Smooth muscle cell (in vitro differentiated cells): ENCODE measurements around the gene CPAMD8. TPM values are rescaled to one million over a fixed set of nuclear protein-coding genes. Genes with fewer than 3 reads are reported as not detected.

Source experiments
- DNase-seq: peaks from one replicate; lab custom pipeline; 2025; ENCODE audit not compliant: unreplicated experiment; lab: John Stamatoyannopoulos, UW
- H2AFZ ChIP-seq: fragments of 200-600 bp; sonication (generic); 2 replicates; pipeline ENCODE4 v1.6.0; 2016; ENCODE audit warnings: antibody characterized with exemption, low read depth, mild to moderate bottlenecking
- H3F3A ChIP-seq: fragments of 200-600 bp; sonication (generic); 2 replicates; pipeline ENCODE4 v1.6.0; 2017; ENCODE audit warnings: antibody characterized with exemption, low read depth
- H3K27ac ChIP-seq: fragments of 200-600 bp; sonication (generic); 2 replicates; pipeline ENCODE4 v1.5.1; 2016; ENCODE audit warnings: low read depth, mild to moderate bottlenecking
- H3K27me3 ChIP-seq: fragments of 200-600 bp; sonication (generic); 2 replicates; pipeline ENCODE4 v1.6.1; 2016; ENCODE audit warnings: low read depth, mild to moderate bottlenecking
- H3K36me3 ChIP-seq: fragments of 200-600 bp; sonication (generic); 2 replicates; pipeline ENCODE4 v1.5.1; 2016; ENCODE audit warnings: low read depth
- H3K4me1 ChIP-seq: fragments of 200-600 bp; sonication (generic); 2 replicates; pipeline ENCODE4 v1.5.1; 2016; ENCODE audit warnings: low read depth
- H3K4me2 ChIP-seq: fragments of 200-600 bp; sonication (generic); 2 replicates; pipeline ENCODE4 v1.6.0; 2016; ENCODE audit warnings: mild to moderate bottlenecking
- H3K4me3 ChIP-seq: fragments of 200-600 bp; sonication (generic); 2 replicates; pipeline ENCODE4 v1.5.1; 2016; ENCODE audit warnings: mild to moderate bottlenecking
- H3K79me2 ChIP-seq: fragments of 200-600 bp; sonication (generic); 2 replicates; pipeline ENCODE4 v1.6.0; 2016; ENCODE audit warnings: low read depth, mild to moderate bottlenecking
- H3K9ac ChIP-seq: fragments of 200-600 bp; sonication (generic); 2 replicates; pipeline ENCODE4 v1.6.0; 2016; ENCODE audit warnings: low read depth
- H3K9me3 ChIP-seq: fragments of 200-600 bp; sonication (generic); replicated peaks from 2 replicates; pipeline ENCODE4 v1.5.1; 2016; ENCODE audit warnings: low read depth
- H4K20me1 ChIP-seq: fragments of 200-600 bp; sonication (generic); 2 replicates; pipeline ENCODE4 v1.6.0; 2016; ENCODE audit warnings: low read depth
- CTCF ChIP-seq: fragments of 200-600 bp; sonication (generic); IDR thresholded peaks from 2 replicates; pipeline ENCODE4 v1.5.1; 2017; ENCODE audit warnings: borderline replicate concordance, mild to moderate bottlenecking, antibody characterized with exemption; ENCODE audit not compliant: insufficient read depth, poor library complexity, severe bottlenecking
- WGBS: methylation state at CpG from one replicate; pipeline ENCODE4 v1.1.7; 2016; ENCODE audit warnings: low lambda C conversion rate; 5-methylcytosine and 5-hydroxymethylcytosine counted together
- polyA plus RNA-seq: library from polyadenylated mRNA; unstranded; fragments of >200 nt; fragmentation: Nextera tagmentation; extraction: Ambion mirVana; gene quantifications from 2 replicates; pipeline ENCODE4 v1.2.1, GENCODE V29; 2016
- total RNA-seq: library from RNA; depleted of rRNA; stranded (reverse); fragments of >200 nt; gene quantifications from 2 replicates; pipeline ENCODE4 v1.2.3, GENCODE V29; 2014

Gene CPAMD8
- total and polyA plus RNA-seq, 2 experiments from 2014 or later, result 0.81 to 9.4 TPM

GRCh38 chr19:17005000-17005399 is 21.6 kb downstream of the CPAMD8 start:
- H3K27me3 ChIP-seq, result no peaks in the 10 kb centered on the region
- no peak overlapping the region for H3K4me2 ChIP-seq
- H3K9me3 ChIP-seq, result no peaks in the 10 kb centered on the region
- H3K27ac ChIP-seq, result no peak overlapping the region
- no peaks in the 10 kb centered on the region for H3F3A ChIP-seq
- no peaks in the 10 kb centered on the region for H3K4me1 ChIP-seq
- WGBS, result 70% methylated on average over 3 of the region's 3 CpGs
- no peak overlapping the region for H3K4me3 ChIP-seq
- no peaks in the 10 kb centered on the region for H3K79me2 ChIP-seq
- no peak for DNase-seq
- no peaks in the 10 kb centered on the region for H4K20me1 ChIP-seq
- no peak overlapping the region for H3K9ac ChIP-seq
- no peak overlapping the region for H2AFZ ChIP-seq
- TF ChIP-seq CTCF, result no peak
- H3K36me3 ChIP-seq, result no peaks in the 10 kb centered on the region

- Histone ChIP-seq H3K27ac (no peak overlapping the region), H3K4me2 (no peak overlapping the region), H3K4me3 (no peak overlapping the region), H3K27me3 (no peaks in the 10 kb centered on the region), H3K9ac (no peak overlapping the region), H3K4me1 (no peaks in the 10 kb centered on the region), H3K36me3 (no peaks in the 10 kb centered on the region), H3F3A (no peaks in the 10 kb centered on the region), H2AFZ (no peak overlapping the region), H3K79me2 (no peaks in the 10 kb centered on the region), H3K9me3 (no peaks in the 10 kb centered on the region), H4K20me1 (no peaks in the 10 kb centered on the region)
- no peak for DNase-seq
- WGBS, result 90% methylated on average over 13 of the region's 15 CpGs
- no peak for TF ChIP-seq CTCF
Observed at GRCh38 chr19:17004386-17004785, 22.2 kb downstream of the CPAMD8 start.

- H3K79me2 ChIP-seq, result no peaks in the 10 kb centered on the region
- no peak for TF ChIP-seq CTCF
- no peak overlapping the region for H3K4me3 ChIP-seq
- H3F3A ChIP-seq, result no peaks in the 10 kb centered on the region
- no peak for DNase-seq
- no peak overlapping the region for H3K9ac ChIP-seq
- H3K4me1 ChIP-seq, result no peaks in the 10 kb centered on the region
- H3K4me2 ChIP-seq, result no peak overlapping the region
- H3K27me3 ChIP-seq, result no peaks in the 10 kb centered on the region
- H3K9me3 ChIP-seq, result no peaks in the 10 kb centered on the region
- no peak overlapping the region for H2AFZ ChIP-seq
- no peaks in the 10 kb centered on the region for H4K20me1 ChIP-seq
- 73% methylated on average over 7 of the region's 7 CpGs for WGBS
- H3K36me3 ChIP-seq, result no peaks in the 10 kb centered on the region
- no peak overlapping the region for H3K27ac ChIP-seq
Observed at GRCh38 chr19:17002455-17002854, 24.2 kb downstream of the CPAMD8 start.

- TF ChIP-seq CTCF, result no peak
- Histone ChIP-seq H3K27me3 (no peaks in the 10 kb centered on the region), H3K4me2 (no peak overlapping the region), H3K9me3 (no peaks in the 10 kb centered on the region), H2AFZ (no peak overlapping the region), H3F3A (no peaks in the 10 kb centered on the region), H3K4me3 (no peak overlapping the region), H3K9ac (no peak overlapping the region), H3K36me3 (no peaks in the 10 kb centered on the region), H4K20me1 (no peaks in the 10 kb centered on the region), H3K27ac (no peak overlapping the region), H3K4me1 (no peaks in the 10 kb centered on the region), H3K79me2 (no peaks in the 10 kb centered on the region)
- DNase-seq, result no peak
- WGBS, result 46% methylated on average over 3 of the region's 7 CpGs
Observed at GRCh38 chr19:17001603-17002183, 24.9 kb downstream of the CPAMD8 start.
